ENCODE measurements around the gene WDR3. TPM values are rescaled to one million over a fixed set of nuclear protein-coding genes. Genes with fewer than 3 reads are reported as not detected.
"Not testable (repeated sequence)": the region's sequence is repeated elsewhere in the genome, so short reads cannot be mapped to it uniquely, and the experiment has no call there.

WDR3 gene
- total RNA-seq, 1 donor from 2014 or later, result 4.3 TPM

GRCh38 chr1:117904485-117904884, 25.1 kb upstream of the WDR3 start:
- H3K4me3 ChIP-seq, result no peak overlapping the region

GRCh38 chr1:117905019-117905418, 24.5 kb upstream of the WDR3 start:
- H3K27ac ChIP-seq, result no peak overlapping the region
- no peaks in the 10 kb centered on the region for H3K9me3 ChIP-seq
- intact Hi-C loops (cut with DNase I), result no loop called here
- H3K4me1 ChIP-seq, result no peaks in the 10 kb centered on the region
- no peak for DNase-seq (ENCODE audit: low spot score in 2 of 2)
- H3K4me3 ChIP-seq, result no peak overlapping the region
- no peak for TF ChIP-seq CTCF (IDR thresholded peaks at IDR 0.05)
- H3K27me3 ChIP-seq, result no peaks in the 10 kb centered on the region
- H3K36me3 ChIP-seq, result peaks cover 24 to 59% of the 10 kb centered on the region in 2 donors

More at GRCh38 chr1:117904485-117904884, 25.1 kb upstream of the WDR3 start:
- Histone ChIP-seq H3K9me3 (no peaks in the 10 kb centered on the region), H3K36me3 (peaks cover 24 to 54% of the 10 kb centered on the region in 2 donors), H3K4me1 (no peaks in the 10 kb centered on the region), H3K27me3 (no peaks in the 10 kb centered on the region), H3K27ac (no peak overlapping the region)
- DNase-seq (ENCODE audit: low spot score in 2 of 2), result no peak
- no peak for TF ChIP-seq CTCF (IDR thresholded peaks at IDR 0.05)
- intact Hi-C loops (cut with DNase I), result no loop called here

- peaks cover 33 to 72% of the 10 kb centered on the region in 2 donors for H3K36me3 ChIP-seq
- no peak overlapping the region for H3K27ac ChIP-seq
- no peaks in the 10 kb centered on the region for H3K4me1 ChIP-seq
- intact Hi-C loops (cut with DNase I), result no loop called here
- TF ChIP-seq CTCF (IDR thresholded peaks at IDR 0.05), result no peak
- no peaks in the 10 kb centered on the region for H3K9me3 ChIP-seq
- no peaks in the 10 kb centered on the region for H3K27me3 ChIP-seq
- no peak for DNase-seq (ENCODE audit: low spot score in 2 of 2)
- H3K4me3 ChIP-seq, result no peak overlapping the region
Observed at GRCh38 chr1:117911051-117911450, 18.5 kb upstream of the WDR3 start.

GRCh38 chr1:117919376-117919775, 10.2 kb upstream of the WDR3 start:
- no peak for DNase-seq (ENCODE audit: low spot score in 2 of 2)
- H3K27me3 ChIP-seq, result no peaks in the 10 kb centered on the region
- intact Hi-C loops (cut with DNase I), result no loop called here
- H3K27ac ChIP-seq, result no peak overlapping the region
- no peak overlapping the region for H3K4me3 ChIP-seq
- no peak for TF ChIP-seq CTCF (IDR thresholded peaks at IDR 0.05)
- H3K9me3 ChIP-seq, result no peaks in the 10 kb centered on the region
- peaks cover 34 to 51% of the 10 kb centered on the region in 2 donors for H3K36me3 ChIP-seq
- H3K4me1 ChIP-seq, result no peaks in the 10 kb centered on the region

- Histone ChIP-seq H3K4me1 (no peaks in the 10 kb centered on the region), H3K36me3 (peaks cover 16 to 28% of the 10 kb centered on the region in 2 donors), H3K9me3 (no peaks in the 10 kb centered on the region), H3K4me3 (no peak overlapping the region), H3K27me3 (no peaks in the 10 kb centered on the region), H3K27ac (no peak overlapping the region)
- no peak for DNase-seq (ENCODE audit: low spot score in 2 of 2)
- no peak for TF ChIP-seq CTCF (IDR thresholded peaks at IDR 0.05)
- intact Hi-C loops (cut with DNase I), result no loop called here
Observed at GRCh38 chr1:117921991-117922390, 7.5 kb upstream of the WDR3 start.

- peaks cover 11 to 21% of the 10 kb centered on the region in 2 donors for H3K36me3 ChIP-seq
- DNase-seq (ENCODE audit: low spot score in 2 of 2); H3K27ac ChIP-seq: not testable (repeated sequence)
Observed at GRCh38 chr1:117922717-117923116, 6.8 kb upstream of the WDR3 start.

More at GRCh38 chr1:117922717-117923116, 6.8 kb upstream of the WDR3 start:
- intact Hi-C loops (cut with DNase I); H3K9me3 ChIP-seq; H3K4me3 ChIP-seq; H3K4me1 ChIP-seq; H3K27me3 ChIP-seq: not testable (repeated sequence)
